ENCODE measurements around the gene SH3RF3.

The SH3RF3 gene

DNA sequence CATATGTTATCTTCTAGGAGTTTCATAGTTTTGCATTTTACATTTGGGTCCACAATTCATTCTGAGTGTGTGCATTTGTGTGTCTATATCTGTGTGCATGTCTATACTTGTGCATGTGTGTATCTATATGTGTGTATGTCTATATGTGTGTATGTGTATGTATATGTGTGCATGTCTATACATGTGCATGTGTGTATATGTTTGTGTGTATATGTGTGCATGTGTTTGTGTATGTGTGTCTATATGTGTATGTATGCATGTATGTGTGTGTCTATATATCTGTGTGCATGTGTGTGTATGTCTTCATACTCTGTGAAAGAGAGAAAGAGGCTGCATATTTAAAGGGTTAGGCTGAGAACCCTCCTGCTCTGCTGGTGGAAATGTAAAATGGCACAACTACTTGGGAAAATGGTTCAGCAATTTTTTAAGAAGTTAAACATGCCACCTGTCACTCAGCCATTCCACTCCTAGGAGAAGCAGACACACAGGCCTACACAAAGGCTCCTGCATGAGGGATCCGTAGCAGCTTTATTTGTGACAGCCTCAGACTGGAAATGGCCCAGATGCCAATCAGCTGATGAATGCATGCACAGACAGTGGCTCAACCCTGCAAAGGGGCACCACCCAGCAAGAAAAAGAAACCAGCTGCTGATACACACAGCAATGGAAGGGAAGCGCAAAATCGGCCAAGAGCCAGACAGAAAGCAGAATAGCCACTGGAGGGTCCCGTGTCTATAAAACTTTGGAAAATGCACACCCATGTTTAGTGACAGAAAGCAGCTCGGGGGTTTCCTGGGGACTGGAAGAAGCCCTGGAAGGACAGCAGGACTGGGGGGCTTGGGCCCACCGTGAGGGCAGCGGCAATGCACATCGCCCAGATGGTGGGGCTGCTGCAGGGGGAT lies 337.9 kb downstream of the SH3RF3 start:
- no peak for DNase-seq

DNA sequence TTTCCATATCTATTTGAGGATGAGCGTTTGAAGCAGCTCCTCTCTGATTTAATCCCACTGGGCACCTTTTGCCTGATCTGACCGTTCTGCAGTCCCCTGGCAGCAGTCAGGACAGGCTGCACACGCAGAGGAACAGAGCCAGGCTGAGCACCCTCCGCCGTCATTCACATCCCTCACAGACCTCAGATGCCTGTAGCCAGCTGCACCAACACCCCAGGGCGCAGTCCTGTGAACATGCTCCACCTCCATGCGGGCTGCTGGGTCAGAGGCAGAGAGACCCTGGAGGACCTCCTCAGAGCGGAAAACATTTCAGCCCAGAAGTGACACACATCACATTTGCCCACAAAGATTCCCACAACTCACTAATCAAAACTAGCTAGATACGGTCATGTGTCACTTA lies 338.7 kb downstream of the SH3RF3 start:
- no peak for DNase-seq

DNA sequence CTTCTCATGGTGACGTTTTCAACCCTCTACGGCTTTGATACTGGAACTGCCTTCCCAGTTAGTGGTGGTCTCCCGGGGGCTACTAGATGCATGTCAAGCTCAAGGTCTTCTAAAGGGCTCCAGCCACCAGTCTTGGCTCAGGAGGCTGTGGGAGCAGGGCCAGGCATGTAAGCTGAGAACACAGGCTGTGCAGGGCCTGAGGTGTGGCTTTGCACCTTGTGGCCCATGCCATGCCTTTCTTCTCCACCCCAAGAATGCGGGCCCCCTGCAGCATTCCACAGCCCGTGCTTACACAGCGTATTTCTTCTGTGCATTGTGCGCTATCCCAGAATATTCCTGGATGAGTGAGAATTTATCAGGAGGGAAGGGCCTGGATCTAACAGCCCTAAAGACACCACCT lies 339.9 kb downstream of the SH3RF3 start:
- no peak for DNase-seq

DNA sequence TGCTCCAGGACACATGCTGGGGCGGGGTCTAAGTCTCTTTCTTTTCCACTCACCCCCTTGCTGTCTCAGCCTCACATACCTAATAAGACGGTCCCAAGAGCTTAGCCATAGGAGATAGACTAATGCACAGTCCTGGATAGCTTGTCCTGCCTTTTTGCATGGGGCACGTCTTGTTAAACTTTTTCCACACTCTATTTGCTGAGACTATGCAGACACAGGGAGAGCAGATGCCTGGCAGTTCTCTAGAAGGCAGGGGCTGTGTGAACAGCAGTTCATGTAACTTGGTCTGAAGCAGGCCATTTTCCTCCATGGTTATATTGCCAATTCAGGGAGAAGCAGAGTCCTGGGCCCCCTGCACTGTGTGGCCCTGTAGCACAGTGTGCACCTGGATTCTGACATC lies 342.7 kb downstream of the SH3RF3 start:
- DNase-seq, result no peak

DNA sequence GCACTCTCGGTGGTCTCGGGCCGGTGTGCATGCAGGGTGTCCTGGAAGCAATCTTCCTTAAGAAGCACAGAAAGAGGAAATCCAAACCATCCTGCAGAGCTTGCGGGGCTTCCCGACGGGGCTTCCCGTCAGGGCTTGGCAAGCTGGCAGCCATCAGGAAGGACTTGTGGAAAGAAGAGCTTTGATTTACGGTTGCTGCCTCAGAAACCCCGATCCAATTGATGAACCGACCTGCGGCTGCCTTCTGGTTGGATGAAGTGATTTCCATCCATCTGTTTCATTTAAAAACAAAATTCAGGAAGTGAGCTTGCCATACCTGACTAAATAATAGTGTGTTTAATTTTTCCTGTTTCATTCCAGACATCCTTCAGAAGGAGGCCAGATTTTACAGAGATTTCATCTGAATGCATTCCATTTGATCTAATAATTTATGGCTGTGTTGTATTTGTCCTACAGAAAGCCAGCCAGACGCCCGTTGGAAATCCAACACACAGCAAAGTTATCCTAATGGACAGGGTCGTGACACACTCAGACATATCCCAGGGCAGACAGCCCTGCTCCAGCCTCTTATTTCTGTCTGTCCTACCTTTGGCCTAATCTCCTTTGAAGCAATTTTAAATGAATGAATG lies 343.4 kb downstream of the SH3RF3 start:
- DNase-seq, result no peak

DNA sequence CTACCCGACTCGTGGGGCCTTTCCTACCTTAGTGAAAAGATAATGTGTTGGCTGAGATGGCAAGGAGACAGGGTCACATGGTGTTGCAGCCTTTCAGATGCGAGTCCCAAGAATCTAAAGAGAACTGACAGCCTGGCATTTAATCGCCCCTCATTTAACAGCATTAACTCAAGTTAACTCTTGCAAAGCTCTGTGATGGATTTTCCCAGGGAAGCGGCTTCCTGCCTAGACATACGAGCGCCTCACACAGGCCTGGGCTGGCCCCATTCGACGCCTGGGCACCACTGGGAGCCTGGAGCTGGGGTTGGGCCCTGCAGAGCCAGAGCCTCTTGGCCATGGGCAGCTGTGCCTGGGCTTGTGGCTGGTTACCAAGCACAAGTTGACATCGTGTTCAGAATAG lies 344.0 kb downstream of the SH3RF3 start:
- DNase-seq, result no peak

DNA sequence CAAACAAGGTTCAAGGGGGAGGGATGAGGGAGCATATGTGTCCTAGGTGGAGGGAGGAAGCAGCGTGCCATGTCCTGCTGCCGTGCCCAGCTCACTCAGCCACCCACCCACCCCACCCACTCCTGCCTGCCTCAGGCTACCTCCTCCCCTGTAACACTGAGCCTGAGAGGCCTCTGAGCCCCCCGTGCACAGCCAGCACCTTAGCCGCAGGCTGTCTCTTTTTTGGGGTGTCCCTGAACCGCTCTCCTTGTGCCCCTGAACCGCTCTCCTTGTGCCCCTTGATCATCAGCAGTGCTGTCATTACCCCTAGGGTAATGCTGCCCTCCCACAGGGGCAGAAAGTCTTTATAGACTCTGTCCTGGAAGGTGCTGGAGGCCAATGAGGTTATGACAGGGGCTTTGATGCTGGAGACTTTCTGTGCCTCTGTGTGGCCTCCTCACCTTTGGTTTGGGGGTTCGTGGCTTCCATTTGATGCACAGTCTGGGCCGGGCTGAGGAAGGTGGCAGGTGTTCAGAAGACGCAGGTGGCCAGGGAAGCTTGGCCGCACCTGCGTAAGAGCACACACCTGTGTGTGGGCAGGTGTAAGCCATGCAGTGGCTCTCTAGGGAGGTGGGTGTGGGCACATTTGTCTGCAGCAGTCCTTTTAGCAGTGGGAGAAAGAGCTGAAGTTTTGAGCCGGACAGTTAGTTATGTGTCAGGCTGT lies 344.8 kb downstream of the SH3RF3 start:
- no peak for DNase-seq

DNA sequence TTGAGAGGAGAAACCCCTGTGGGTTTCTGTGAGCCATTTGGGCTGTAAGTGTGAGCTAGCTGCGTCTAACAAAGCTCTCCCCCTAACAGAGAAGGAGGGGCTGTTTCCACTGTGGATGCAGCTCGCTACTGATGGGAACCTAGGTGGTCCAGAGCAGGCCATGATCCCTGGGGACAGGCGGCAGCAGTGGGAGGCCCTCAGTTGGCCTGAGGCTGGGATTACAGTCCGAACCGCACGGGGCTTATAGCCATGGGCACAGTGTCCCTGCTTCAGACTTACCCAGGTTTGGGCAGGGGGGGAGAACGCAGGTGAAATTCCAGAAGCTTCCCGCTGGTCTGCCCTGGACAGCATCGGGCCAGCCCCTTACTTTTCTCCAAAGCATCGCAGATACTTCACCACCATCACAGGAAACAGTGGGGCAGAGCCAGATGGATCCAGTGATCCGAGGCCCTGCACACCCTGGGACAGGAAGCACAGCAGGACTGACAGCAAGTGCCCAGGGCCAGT lies 345.4 kb downstream of the SH3RF3 start:
- DNase-seq, result no peak

DNA sequence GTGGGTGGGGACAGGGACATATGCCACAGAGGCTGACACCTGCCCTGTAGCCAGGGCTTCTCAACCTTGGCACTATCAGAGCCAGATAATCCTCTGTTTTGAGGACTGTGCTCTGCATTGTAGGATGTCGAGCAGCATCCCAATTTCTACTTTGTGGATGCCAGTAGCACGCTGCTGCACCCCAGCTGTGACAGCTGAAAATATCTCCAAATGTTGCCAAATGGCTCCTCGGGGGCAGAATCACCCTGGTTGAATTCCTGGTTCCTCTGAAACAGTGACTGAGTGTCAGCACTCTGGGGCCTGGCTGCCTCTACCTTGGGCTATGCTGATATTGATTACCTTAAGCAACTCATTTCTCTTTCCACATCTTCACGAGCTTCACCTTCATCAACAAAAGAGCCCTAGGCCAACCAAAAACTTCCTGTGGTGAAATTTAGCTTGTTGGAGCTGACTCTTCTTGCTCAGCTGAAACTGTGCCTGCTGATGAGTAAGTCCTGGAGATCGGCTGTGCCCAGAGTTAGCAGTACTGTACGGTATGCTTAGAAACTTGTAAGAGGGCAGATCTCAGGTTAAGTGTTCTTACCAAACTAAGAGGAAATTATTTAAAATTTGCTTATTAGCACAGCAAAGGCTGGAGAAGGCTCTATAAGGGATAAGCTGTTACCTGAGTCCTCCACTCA lies 346.7 kb downstream of the SH3RF3 start:
- no peak for DNase-seq

DNA sequence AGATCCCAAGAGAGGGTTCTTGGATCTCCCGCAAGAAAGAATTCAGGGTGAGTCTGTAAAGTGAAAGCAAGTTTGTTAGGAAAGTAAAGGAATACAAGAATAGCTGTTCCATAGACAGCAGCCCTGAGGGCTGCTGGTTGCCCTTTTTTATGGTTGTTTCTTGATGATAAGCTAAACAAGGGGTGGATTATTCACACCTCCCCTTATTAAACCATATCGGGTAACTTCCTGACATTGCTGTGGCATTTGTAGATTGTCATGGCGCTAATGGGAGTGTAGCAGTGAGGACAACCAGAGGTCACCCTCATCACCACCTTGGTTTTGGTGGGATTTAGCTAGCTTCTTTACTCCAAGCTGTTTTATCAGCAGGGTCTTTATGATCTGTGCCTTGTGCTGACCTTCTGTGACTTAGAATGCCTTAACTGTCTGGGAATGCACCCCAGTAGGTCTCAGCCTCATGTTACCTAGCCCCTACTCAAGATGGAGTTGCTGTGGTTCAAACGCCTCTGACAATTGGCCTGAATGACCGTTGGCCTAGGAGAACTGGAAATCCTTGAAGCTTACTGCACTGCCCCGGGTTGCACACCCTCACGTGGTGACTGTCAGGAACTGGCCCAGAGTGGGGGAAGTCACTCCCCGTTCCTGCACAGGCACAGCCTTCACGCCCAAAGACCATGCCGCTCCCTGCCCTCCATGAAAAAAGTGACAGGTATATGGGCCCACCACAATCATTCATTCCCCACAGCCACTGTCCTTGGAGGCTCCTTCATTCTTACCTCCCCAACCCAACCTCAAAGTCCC lies 347.8 kb downstream of the SH3RF3 start:
- DNase-seq, result no peak

DNA sequence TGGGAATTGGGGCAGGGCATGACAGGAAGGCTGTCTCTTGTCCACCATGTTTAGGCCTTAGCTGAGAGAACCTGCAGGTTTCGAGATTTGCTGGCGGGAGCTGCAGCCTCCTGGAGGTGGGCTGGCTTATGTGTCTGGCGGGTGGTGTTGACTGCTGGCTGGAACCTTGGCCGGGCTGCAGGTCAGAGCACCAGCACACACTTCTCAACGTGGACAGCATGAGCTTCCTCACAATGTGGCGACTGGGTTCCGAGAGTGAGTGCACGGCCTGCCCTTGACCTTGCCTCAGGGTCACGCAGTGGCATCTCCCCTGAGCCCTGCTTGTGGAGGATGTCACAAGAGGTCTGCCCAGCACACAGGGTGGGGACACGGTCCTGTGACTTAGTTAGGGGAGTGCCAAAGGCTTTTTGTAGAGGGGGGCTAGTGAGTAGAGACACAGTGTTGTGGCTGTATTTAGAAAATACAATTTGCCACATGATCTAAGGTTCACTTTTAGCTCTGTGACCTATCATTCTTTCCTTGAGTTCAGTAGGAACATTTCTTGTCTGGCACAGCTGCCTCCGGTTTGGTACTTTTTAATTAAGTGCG lies 350.0 kb downstream of the SH3RF3 start:
- DNase-seq, result no peak

DNA sequence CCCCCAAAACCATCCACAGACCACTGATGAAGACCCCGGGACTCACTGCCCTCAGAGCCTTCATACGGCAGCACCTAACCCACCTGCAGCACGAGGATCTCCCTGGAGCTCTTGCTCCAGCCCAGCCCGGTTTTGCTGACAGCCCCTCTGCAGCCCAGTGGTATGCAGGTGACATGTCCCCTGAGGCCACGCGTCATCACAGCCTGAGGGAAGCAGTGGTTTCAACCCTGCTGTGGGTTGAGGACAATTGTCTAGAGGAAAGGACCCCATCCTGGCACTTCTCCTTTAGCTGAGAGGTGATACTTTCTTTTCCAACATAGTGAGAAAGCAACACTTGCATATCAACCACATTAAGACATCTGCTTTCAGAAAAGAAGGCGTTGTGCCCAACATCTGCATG lies 350.8 kb downstream of the SH3RF3 start:
- no peak for DNase-seq

DNA sequence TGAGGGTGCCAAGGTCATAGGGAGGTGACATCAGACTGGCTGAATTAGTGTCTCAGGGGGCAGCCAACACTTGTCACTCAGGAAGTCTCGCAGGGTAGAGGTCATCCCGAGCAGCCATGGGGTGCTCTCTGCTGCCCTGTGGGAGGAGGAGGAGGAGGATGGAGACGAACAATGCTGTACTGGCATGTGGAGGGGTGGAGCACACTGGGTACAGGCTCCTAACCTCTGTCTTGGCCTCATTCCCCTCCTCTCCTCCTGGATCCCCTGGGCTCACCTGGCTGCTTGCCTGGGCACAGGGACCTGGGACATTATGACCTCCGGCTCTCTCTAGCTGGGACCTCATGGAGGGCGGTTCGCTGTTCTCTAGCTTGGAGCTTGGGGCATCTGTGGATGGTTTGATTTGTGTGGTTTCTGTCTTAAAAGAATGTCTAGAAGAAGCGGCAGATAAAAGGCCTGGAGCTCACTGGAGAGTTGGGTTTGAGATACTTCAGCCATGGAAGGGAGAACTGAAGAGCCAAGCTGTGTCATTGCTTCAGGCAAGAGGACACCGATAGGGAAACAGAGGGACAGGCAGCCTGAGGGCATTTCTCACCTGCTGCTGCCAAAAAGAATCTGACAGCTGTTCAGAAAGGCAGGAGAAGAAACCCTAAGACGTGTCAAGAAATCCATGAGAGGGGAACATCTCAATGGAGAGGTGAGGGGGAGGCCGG lies 351.6 kb downstream of the SH3RF3 start:
- no peak for DNase-seq

DNA sequence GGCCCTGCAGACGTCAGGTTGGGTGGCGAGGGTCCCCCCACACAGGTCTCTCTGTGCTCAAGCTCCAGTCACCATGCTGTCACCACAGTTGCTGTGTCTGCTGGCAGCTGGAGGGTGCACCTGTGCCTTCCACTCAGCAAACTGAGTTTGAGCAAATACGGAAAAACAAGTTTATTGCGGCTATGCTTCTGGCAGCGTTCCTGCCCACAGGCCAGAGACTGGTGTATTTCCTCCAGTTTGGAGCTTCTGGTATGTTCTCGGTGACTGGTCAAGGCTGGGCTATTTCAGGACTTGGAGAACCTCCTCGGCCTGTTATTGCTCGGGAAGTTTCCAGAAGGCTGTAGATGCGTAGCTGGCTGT lies 352.2 kb downstream of the SH3RF3 start:
- DNase-seq, result no peak

DNA sequence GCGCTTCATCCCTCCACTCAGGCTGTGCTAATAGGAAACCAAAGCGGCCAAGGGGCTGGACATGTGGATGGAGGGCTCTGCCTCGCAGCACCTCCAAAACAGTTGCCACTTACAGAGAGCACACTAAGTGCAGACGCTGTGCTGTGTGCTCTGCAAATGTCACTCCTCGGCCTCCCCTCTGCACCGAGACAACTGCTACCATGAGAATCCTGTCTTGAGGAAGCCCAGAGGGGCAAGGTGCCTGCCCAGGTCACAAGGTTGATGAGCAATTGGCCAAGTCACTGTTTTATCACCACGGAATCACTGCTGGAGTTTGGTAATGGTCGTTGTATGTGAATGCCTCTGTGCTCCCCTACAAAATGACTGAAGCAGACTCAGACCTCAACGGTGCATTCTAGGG lies 352.6 kb downstream of the SH3RF3 start:
- no peak for DNase-seq

DNA sequence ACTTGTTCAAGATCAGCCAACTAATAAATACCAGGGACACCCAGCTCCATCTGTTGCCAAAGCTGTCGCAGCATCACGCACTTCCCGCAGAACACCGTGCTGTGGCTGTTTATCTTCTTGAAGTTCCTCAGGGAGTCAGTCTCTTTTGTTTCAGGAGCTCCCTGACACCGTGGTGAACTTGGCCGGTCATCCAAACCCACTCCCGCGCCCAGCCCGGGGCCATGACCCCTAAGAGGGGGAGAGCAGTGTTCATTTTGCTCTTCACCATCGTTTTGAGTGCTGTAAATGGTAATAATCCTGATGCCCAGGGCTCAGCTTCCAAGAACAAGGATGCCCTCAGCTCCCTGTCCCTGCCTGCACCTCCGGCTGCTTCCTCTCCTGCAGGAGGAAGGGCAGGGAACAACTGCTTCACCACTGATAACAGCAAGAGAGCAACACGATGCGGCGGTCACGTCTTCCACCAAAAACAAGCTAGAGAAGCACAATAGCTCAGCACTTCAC lies 353.4 kb downstream of the SH3RF3 start:
- no peak for DNase-seq

DNA sequence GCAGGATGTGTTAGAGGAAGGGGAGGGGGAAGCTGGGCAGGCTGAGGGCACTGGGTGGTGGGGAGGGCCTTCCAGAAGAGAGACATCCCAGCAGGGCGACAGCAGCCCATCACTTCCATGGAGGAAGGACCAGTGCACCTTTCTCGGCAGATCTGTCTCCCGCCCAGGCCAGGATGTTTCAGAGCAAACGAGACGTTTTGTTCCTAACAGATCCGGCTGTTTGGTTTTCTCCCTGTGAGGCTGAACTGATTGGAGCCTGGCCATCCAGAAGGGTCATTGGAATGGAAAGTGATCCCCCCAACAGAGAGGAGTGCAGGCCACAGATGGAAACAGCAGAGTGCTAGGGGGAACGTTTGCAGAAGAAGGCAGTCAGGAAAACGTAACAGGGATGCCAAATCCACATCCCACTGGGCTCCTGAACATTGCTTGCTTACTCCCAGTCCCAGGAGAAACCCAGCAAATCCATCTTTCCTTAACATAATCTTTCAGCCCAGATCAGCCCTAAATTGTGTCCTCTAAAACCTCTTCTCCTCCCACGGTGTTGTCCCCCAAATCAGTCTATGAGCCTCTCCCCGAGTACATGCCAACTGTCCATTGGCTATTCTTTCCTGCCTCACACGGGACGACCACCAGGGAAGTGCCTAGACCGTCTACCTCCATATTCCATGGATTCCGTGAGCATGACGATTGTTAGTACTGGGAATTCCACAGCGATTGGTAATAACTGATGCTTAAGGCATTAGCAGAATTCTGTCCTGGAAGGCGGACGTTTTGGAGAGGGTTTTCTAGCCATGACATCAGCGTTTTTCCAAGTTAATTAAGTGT lies 357.9 kb downstream of the SH3RF3 start:
- DNase-seq, result no peak

DNA sequence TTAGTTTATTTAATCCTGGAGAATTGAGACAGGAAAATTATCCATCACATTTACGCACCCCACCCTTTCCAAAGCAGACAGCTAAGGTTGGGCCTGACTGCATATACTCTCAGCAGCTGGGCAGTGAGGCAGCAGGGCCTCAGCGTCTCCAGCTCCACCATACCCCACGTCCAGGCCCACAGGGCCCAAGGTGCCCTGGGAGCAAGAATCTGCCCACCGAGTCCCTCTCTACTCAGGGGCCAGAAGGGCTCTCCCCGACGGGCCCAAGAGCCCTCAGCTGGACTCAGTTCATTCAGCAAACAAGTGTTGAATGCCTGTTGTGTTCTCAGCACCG lies 358.5 kb downstream of the SH3RF3 start:
- no peak for DNase-seq

DNA sequence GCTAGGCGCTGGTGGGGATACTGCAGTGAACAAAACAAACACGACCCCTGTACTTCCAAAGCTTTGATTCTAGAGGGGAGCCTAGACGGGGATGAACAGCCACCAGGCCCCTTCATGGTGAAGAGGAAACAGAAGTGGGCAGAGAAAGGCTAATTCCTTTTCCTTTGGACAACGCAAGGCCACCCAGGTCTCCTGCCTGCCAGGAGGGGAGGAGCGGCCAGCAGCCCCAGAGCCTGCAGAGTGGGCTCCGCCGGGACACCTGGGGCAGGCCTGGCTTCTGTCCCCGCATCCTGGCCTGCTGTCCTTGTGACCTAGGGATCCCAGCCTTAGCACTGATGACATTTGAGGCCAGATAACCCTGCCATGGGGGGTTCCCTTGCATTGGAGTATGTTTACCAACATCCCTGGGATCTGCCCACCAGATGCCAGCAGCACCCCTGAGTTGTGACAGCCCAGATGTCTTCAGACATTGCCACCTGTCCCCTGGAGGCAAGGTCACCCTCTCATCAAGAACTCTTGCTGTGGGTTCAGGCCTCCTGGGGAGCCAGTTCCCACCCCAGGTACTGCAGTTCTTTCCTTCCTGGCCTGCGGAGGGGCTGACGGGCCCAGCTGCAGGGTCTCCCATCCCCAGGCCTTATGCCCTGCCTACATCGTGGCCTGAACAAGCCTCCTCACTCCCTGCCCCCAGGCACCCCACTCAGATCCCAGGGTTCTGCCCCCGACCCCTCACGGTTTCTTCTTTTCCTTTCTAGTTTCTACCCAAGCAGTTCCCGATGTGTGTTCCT lies 359.1 kb downstream of the SH3RF3 start:
- no peak for DNase-seq

All from CD4-positive, alpha-beta T cell treated with Interleukin-21 for 1 hour (primary cell).